ENCODE results near the gene C11orf42. TPM values are rescaled to one million over a fixed set of nuclear protein-coding genes. Genes with fewer than 3 reads are reported as not detected.
"Not testable (repeated sequence)": the region's sequence is repeated elsewhere in the genome, so short reads cannot be mapped to it uniquely, and the experiment has no call there.

C11orf42 gene
- total RNA-seq, 1 donor from 2014 or later: not detected

DNA sequence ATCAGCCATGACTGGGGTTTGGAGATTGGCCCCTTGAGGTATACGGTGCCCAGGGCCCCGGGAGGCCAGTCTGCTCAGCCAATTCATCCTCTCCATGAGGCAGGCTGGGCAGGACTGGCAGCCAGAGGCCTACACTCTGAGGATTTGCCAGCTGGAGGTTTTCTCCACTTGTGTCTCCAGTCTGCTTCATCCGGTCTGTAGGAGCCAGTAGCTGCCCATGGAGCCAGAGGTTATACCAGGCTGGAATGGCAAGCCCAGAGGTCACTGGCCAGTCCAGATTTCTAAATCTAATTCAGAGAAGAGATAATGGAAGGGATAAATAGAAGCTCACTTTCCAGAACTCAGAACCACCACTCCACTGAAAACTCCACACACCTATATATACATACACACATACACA, 19.1 kb downstream of the C11orf42 start:
- no peak for DNase-seq

DNA sequence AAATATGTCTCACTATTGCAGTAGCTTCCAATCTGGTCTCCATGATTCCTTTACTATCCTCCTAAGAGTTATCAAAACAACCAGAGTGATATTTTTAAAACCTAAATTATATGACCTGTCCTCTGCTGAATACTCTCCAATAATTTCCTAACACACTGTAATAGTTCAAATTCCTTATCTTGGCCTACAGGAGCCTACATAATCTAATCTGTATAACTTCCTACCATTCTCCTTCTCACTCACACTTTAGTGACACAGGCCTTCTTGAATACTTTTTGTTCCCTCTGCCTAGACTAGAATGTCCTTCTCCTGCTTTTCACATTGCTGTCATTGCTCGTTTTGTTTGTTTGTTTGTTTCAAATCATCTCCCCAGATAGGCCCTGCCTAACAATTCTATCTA, 19.7 kb downstream of the C11orf42 start:
- no peak for DNase-seq

DNA sequence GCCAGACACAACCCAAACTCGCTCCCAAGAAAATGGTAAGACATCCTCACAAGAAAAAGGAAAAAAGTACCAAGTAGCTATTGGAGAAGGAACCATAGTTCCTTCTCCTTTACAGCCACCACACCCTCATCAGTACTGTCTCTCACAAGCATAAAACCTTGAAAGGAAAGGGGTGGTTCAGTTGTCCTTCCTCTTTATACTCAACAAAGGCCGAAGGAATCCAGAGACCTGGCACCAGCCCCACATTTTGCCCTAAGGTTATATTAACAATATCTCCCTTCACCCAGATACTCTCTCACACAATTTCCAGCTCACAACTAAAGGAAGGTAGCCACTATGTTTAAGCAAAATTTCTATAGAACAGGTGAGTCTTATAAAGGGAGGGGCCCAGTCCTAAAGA, 20.5 kb downstream of the C11orf42 start:
- no peak for DNase-seq

DNA sequence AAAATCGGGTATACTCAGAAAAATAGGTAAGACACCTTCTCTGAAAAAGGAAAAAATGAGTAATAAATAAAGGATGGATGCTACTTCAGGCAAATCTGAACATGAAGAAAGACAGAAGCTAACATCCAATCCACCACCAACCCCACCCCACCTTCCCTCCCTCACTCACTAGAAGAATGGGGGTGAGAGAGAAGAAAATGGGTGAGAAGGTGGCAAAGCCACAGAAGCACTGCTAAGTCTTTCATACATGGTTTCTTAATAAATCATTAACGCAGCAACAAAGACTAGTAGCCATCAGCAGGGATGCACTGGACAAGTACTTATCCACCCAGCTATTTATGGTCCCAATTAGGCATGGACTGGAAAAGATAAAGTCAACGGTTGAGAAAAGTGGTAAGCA, 23.2 kb downstream of the C11orf42 start:
- no peak for DNase-seq

- no peak for DNase-seq
Measured at GRCh38 chr11:6229911-6230310, 24.6 kb downstream of the C11orf42 start.

DNA sequence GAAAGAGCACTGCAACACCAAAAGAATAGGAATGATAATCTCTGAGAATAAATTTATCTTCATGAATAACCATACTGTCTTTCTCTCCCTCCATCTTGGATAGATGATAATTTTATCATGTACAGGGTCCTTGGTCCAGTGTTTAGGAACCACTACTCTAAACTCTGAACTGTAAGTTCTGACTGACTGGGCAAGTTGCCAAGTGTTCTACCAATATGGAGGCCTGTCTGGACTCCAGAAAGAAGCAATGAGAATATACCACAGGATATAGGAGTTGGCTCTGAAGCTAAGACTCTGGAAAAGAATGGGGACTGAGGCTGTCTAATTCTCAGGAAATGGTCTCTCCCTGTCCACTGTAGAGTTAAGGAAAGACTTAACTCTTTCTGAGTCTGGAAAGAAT, 27.5 kb downstream of the C11orf42 start:
- no peak for DNase-seq

- no peak for DNase-seq
Measured at GRCh38 chr11:6233984-6234386, 28.6 kb downstream of the C11orf42 start.

DNA sequence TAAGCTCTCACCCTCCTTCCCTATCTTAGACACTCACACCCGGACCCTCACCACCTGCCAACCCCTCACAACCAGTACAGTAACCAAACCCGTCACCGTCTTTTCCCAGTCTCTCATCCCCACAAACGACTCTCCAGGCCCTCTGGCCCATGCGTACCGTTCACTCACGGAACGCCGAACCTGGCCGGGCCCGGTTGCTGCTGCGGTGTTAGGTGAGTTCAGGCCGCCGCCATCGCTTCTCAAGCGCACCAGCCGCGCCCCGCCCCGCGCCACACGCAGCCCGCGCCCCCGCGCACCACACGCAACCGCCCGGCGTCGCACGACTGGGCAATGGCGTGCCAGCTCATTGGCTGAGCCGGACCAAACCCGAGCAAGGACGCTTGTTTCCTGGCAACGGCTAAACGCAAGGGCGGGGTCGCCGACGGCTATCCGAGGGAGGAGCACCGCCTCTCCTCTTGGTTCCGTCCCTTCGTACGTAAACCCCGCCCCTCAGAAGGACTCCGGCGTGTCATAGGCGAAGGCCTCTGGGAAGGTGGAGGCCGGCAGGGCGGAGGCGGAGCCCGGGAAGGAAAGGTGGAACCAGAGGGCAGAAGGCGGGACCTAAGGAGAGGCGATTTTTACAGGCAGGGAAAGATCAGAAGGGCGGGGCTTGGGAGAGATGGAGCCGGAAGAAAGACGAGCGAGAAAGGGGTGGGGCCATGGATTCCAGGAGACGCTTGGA, 29.2 kb downstream of the C11orf42 start, which contains the start of gene FHIP1B:
TSS of gene FHIP1B (minus strand) at position 250 of the 721 bp plus-strand sequence. CDS start 10,120 bp downstream, outside the sequence.
- peak; percentile 99 for DNase-seq

DNA sequence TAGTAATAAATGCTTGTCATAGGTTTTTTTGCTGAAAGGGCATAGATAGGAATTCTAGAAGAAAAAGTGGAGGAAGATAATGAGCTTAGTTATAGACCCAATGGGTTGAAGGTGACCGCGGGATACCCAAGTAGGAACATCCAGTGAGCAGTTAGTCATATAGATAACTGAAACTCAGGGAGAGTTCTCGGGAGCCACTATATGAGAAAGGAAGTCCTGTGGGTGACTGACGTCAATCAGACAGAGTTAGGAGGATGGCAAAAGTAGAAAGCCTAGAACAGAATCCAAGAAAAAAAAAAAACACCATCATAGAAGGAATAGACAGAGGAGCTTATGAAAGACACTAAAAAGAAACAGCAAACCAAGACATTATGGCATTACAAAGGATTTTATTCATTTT, 31.9 kb downstream of the C11orf42 start:
- no peak for DNase-seq

GRCh38 chr11:6237761-6238302, 32.5 kb downstream of the C11orf42 start:
- no peak for DNase-seq

DNA sequence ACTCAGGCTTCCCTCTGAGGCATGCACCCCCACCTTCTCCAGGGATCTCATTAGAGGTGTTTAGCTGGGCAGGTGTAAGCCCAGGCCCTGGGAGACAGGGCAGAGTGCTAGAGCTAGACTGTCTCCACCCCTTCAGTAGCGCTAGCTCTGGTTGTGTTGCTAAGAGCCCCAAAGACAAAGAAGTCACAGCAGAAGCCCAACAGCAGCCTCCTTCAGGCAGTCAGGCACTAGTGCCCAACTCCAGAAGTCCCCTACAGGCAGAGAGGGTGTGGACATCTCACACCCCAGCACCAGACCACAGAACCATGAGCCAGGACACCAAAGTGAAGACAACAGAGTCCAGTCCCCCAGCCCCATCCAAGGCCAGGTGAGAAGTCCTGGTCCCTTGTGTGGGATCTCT, 33.5 kb downstream of the C11orf42 start, which contains the start of gene CNGA4:
TSS of gene CNGA4 (plus strand) at position 188 of the 400 bp plus-strand sequence. CDS start at position 306, 118 bp downstream.
- no peak for DNase-seq

DNA sequence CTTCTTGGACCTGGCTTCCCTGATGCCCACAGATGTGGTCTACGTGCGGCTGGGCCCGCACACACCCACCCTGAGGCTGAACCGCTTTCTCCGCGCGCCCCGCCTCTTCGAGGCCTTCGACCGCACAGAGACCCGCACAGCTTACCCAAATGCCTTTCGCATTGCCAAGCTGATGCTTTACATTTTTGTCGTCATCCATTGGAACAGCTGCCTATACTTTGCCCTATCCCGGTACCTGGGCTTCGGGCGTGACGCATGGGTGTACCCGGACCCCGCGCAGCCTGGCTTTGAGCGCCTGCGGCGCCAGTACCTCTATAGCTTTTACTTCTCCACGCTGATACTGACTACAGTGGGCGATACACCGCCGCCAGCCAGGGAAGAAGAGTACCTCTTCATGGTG, 34.8 kb downstream of the C11orf42 start:
- DNase-seq: no peak

DNA sequence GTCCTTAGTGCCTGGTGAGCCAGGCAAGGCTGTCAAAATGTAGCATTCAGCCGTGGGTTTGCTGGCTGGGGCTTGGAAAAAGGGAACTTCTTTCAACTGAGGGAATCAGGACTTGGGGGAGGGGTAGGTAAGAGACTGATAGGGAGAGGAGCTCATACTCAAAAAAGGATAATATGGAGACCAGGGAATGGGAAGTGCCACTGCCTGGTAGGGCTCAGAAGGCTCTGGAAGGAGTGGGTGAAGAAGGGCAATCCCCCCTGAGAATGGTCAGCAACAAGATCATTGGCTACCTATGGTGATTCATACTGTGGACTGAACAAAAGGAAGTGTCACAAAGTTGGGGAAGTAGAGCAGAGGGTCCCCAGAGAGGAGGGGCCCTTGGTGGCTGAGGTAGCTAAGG, 35.4 kb downstream of the C11orf42 start:
- no peak for DNase-seq

GRCh38 chr11:6241316-6241715, 36.0 kb downstream of the C11orf42 start:
- DNase-seq: no peak

- DNase-seq: no peak
Measured at GRCh38 chr11:6245536-6245935, 40.2 kb downstream of the C11orf42 start.

- no peak for DNase-seq
Measured at GRCh38 chr11:6248248-6248647, 42.9 kb downstream of the C11orf42 start.

DNA sequence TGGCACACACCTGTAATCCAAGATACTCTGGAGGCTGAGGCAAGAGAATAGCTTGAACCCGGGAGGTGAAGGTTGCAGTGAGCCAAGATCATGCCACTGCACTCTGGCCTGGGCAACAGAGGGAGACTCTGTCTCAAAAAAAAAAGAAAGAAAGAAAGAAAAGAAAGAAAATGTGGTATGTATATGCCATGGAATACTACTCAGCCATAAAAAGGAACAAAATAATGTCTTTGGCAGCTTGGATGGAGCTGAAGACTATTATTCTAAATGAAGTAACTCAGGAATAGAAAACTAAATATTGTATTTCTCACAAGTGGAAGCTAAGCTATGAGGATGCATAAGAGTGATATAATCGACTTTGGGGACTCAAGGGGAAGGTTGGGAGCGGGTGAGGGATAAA, 43.5 kb downstream of the C11orf42 start:
- not testable (repeated sequence) for DNase-seq

DNA sequence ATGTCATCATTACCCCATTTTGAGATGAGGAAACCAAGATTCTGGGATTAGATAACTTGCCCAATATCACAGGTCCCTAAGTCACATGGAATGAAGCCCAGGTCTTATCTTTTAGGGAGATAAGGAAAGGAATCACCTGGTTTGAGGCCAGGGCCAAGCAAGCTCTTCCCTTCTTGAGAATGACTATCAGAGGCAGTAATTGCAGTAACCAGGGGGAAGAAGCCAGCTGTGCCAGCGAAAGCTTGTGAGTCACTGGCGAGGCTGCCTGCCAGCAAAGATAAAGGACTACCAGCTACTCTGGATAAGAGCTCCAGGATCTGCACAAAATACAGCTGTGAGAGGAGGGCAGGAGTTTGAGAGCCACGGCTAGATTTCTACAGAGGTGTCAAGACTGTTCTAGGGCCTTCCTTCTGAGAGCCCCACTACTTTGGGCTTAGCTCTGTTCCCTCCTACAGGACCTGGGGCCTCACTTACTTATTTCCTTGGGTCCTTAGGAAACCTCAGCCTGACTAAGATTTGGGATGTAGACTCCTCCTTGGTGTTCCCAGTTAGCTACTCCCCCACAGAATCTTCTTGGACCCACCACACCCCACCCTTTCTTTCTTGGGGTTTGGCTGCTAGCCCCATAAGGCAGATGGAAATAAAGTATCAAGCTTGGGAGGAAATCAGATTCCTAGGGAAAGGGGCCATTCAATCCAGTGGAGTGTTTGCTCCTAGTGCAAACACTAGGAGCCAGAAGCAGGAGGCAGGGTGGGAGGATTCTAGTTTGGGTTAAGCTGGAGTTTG, 44.6 kb downstream of the C11orf42 start:
- no peak for DNase-seq

- peak; percentile 53 for DNase-seq
Measured at GRCh38 chr11:6251120-6251733, 45.9 kb downstream of the C11orf42 start.

GRCh38 chr11:6251990-6252473, 46.7 kb downstream of the C11orf42 start:
- DNase-seq: no peak

GRCh38 chr11:6253197-6253596, 47.8 kb downstream of the C11orf42 start:
- DNase-seq: no peak

DNA sequence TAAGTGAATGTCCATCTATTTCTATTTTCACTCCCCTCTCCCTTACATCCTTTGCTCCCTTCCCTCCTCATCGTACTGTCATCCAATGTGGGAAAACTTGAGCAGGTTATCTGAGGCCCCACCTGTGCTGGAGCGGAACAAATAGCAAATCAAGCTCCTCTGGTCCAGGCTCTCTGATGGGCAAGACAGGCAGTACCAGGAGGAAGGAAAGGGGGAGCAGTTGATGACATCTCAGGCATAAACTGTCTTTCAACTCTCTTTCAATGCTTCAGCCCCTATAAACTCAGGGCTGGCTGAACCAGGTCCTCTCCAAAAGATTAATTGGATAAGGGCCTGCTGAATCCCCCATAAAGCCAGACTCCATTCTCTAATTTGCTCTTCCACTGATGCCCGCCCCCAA, 52.8 kb downstream of the C11orf42 start:
- no peak for DNase-seq
